GM21528 (cell line): ENCODE results near the gene SCNN1A.
"Not testable (repeated sequence)": the region's sequence is repeated elsewhere in the genome, so short reads cannot be mapped to it uniquely, and the experiment has no call there.

Source experiments
- ATAC-seq: cut with Tn5 transposase; IDR thresholded peaks from one replicate; pipeline ENCODE4 v1.9.1; 2021; ENCODE audit warnings: mild to moderate bottlenecking, moderate library complexity; ENCODE audit not compliant: unreplicated experiment, low FRiP score

The SCNN1A gene

GRCh38 chr12:6351622-6352021, 23.7 kb downstream of the SCNN1A start:
- ATAC-seq = no peak

- ATAC-seq = no peak
These were observed 27.7 kb downstream of the SCNN1A start for GRCh38 chr12:6347367-6348338.

- ATAC-seq = no peak
These were observed 28.4 kb downstream of the SCNN1A start for GRCh38 chr12:6346942-6347341.

GRCh38 chr12:6346235-6346832, 29.0 kb downstream of the SCNN1A start:
- no peak for ATAC-seq

GRCh38 chr12:6345319-6346091, 29.9 kb downstream of the SCNN1A start:
- ATAC-seq = no peak

- ATAC-seq = not testable (repeated sequence)
These were observed 31.2 kb downstream of the SCNN1A start for GRCh38 chr12:6344101-6344660.

GRCh38 chr12:6343518-6343917, 31.8 kb downstream of the SCNN1A start:
- ATAC-seq = no peak

- ATAC-seq = no peak
These were observed 33.0 kb downstream of the SCNN1A start for GRCh38 chr12:6342140-6342889.

GRCh38 chr12:6341417-6342139, 33.8 kb downstream of the SCNN1A start, which contains the start of gene TNFRSF1A:
TNFRSF1A (minus strand) TSS chr12:6342076; CDS start chr12:6341814, 262 bp downstream.
- ATAC-seq = no peak

- no peak for ATAC-seq
These were observed 34.5 kb downstream of the SCNN1A start for GRCh38 chr12:6340745-6341416.

- no peak for ATAC-seq
These were observed 35.2 kb downstream of the SCNN1A start for GRCh38 chr12:6340032-6340638.

GRCh38 chr12:6338955-6339354, 36.4 kb downstream of the SCNN1A start:
- no peak for ATAC-seq

GRCh38 chr12:6338536-6338935, 36.8 kb downstream of the SCNN1A start:
- not testable (repeated sequence) for ATAC-seq

- ATAC-seq = no peak
These were observed 37.4 kb downstream of the SCNN1A start for GRCh38 chr12:6337958-6338433.

- peak; percentile 39 for ATAC-seq
These were observed 38.2 kb downstream of the SCNN1A start for GRCh38 chr12:6336889-6337853.

GRCh38 chr12:6336079-6336888, 39.1 kb downstream of the SCNN1A start:
- ATAC-seq = peak; percentile 3
